RPMI7951 (cell line): ENCODE measurements around the gene TSPYL6. TPM values are rescaled to one million over a fixed set of nuclear protein-coding genes. Genes with fewer than 3 reads are reported as not detected.
A peak's percentile ranks its signal among the peaks of the same experiment; 100 is the strongest.

Experiments
- DNase-seq: peaks from one replicate; pipeline ENCODE4 v3.0.0-alpha.2; 2012; ENCODE audit warnings: low read depth
- total RNA-seq: library from RNA; depleted of rRNA; stranded (reverse); fragments of >200 nt; shearing (Covaris generic); gene quantifications from 2 replicates; pipeline ENCODE4 v1.2.3, GENCODE V29; 2014

TSPYL6 gene
- total RNA-seq, 1 experiment from 2014 or later, result not detected

DNA sequence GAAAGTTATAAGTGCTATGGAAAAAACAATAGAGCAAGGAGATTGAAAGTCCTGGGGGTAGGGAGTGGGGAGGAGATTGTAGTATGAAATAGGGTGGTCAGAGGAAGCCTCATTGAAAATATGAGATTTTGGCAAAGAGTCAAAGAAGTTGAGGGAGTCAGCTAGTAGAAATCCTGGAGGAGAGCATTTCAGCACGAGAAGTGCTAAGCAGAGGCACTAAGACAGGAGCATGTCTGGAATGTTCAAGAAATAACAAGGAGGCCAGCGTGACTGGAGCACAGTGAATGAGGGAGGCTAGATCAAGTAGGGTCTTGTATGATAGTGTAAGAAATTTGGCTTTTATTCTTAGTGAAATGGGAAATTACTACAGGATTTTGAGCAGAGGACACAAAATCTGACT is 2.1 kb upstream of the TSPYL6 start:
- no peak for DNase-seq

DNA sequence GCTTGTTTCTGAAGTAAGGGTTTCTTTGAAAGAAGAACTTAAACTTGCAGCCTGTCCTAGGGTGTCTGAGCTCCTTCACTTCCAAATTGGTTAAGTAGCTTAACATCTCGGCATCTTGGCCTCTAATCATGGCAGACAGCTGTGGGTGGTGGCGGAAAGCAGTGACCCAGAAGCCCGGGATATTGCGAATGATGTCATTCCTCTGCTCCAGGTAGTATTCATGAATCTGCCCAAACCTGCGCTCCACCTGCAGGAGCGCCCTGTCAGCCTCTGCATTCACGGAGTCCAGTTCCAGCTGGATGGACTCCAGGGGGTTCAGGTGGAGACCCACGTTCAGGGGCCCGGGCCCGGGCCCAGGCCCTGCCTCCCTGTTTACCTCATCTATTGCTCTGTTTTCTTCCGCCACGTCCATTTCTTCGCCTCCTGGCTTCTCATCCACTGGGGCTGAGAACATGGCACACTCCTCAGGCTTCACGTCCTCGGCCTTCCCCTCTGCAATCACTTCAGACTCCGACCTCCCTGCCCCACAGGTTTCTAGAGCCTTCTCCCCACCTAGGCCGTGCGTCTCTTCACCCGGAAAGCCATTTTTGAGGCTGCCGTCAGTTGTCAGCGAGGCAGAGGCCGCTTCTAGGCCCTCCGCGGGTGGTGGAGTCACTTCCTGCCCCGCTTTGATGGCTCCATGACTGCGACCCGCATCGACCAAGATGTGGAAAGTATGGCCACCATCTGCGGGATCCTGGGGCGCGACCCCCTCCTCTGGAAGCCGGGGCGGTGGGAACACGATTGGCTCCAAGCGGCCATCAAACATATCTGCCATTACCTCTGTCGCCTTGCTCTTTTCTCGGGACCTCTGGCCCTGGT is 569 bp downstream of the TSPYL6 start:
- DNase-seq, result no peak

DNA sequence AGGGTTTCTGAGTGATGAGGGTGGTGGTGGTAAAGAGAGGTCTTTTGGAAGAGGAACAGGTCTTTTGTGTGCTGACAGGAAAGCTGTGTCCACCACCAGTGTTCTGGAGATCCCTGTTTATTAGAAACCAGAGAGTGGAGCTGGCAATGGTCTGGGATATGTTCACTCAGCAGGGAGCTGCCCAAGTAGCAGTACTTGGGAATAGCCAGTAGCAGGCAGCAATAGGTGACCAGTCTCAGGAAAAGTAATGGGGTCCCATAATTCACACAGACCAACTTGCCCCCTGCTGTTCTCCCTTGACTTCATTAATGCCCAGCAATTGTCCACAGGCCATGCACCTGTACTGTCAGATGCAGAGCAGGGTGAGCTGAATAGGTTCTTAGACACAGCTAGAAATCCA is 1.8 kb downstream of the TSPYL6 start:
- no peak for DNase-seq

DNA sequence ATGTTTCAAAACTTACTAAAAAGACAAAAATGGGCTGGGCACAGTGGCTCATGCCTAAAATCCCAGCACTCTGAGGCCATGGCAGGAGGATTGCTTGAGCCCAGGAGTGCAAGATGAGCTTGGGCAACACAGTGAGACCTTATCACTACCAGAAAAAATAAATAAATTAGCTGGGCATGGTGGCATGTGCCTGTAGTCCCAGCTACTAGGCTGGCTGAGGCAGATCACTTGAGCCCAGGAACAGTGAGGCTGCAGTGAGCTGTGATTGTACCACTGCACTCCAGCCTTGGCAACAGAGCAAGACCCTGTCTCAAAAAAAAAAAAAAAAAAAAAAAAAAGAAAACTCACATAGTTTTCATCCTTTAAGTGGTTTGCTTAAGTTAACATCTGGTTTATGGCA is 6.4 kb downstream of the TSPYL6 start:
- no peak for DNase-seq

DNA sequence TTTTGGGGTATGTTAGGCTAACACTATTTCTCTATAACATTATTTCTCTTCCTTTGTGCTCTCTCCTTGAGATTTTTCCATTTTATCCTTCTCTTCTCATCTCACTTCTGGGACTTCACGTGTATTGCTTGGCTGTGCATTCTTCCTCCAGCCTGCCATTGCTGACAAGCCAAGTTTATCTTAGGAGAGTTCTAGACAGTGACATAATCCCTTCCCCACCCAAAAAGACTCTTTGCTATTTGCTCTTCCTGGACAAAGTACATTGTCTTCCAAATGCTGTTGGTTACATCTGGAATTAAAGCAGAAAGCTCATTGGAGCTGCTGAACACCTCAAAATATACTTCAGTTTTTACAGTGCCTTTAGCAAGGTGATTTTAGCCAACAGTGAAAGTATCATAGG is 8.9 kb downstream of the TSPYL6 start:
- DNase-seq, result no peak

DNA sequence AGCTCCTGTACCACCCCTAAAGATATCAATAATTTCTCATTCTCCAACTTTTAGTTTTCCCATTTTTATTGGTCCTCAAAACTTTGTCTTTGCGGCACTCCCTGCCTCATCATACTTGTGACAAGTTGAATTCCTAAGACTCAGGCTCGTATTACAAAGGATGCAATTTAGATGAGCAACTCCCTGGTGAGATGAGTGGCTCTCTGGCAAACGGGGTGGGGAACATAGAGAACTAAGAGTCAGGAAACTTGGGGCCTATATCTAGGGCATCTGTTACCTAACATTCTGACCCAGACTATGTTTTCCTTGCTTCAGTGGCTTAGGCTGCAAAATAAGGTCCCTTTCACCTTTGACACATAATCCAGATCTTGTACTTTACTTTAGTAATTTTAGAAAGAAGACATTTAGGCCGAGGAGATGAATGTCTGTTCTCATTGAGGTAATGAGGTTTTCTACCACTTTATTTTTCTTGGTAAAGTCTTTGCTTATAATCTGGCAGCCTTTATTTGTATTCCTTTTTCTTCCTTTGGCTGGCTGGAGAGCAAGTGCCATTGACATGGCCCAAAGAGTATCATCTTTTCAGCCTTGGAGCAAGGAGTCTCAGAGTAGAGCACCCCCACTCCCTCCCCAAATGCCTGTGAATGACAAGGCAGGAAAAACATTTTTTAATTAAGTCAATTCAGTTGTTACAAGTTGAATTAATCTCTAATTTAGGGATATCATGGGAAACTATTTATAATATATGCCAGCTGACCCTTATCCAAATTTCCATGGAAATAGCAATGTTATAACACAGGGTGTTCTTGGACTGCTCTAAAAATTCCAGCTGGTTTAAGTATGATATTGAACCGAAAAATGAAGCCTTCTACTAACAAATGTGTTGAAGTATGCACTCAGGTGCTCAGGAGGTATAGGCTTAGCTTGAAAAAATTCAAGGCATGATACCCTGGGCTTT is 15.2 kb downstream of the TSPYL6 start:
- peak; percentile 38 for DNase-seq

DNA sequence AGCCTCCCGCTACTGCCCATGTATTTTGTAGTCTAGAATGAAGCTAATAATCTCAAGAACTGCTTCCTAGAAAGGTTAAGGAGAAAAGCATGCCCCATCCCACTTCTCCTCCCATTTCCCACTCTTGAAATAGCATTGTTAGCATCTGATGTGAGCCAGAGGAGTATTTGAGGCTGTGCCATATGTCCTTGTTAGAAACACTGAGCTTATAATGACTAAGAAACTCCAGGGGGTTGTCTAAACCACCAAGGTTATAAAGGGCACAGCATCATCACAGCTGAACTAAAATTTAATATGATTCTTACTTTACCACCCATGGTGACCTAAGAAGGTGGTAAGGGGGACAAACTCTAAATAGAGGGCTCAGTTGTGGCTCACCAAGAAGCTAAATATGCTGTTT is 16.6 kb downstream of the TSPYL6 start:
- peak; percentile 90 for DNase-seq

DNA sequence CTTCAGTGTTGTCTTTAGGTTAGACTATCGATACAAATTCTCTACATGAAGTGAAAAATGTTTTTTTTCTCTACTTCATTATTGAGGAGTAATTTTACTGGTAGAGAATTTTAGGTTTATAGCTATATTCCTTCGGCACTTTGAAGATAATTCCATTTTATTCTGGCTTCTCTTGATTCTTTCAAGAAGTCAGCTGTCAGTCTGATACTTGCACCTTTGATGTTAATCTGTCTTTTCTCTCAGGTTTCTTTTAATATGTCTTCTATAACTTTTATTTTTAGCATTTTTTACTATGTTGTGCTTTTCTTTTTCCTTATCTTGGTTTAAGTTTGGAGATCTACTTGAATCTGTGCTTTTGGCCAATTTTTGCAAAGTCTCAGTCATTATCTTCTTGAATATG is 18.6 kb downstream of the TSPYL6 start:
- no peak for DNase-seq

DNA sequence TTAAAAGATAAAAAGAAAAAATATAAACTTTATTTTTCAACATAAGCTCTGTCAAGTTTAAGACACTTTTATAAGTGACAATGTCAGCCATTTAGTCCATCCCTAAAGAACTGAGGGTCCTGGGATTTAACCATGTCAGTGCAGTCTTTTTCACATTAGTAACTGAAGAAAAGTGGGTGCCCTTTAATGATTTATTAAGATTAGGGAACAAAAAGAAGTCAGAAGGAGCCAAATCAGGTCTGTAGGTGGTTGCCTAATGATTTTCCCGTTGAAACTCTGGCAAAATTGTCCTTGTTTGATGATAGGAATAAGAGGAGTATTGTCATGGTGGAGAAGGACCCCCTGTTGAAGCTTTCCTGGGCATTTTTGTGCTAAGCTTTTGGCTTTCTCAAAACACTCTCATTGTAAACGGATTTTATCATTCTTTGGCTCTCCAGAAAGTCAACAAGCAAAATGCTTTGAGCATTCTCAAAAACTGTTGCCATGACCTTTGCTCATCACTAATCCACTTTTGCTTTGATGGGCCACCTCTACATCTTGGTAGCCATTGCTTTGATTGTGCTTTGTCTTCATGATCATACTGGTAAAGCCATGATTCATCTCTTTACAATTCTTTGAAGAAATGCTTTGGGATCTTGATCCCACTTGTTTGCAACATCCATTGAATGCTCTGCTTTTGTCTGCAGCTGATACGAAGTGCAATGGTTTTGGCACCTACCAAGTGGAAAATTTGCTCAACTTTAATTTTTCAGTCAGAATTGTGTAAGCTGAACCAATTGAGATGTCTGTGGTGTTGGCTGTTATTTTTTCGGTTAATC is 22.0 kb downstream of the TSPYL6 start:
- peak; percentile 6 for DNase-seq

DNA sequence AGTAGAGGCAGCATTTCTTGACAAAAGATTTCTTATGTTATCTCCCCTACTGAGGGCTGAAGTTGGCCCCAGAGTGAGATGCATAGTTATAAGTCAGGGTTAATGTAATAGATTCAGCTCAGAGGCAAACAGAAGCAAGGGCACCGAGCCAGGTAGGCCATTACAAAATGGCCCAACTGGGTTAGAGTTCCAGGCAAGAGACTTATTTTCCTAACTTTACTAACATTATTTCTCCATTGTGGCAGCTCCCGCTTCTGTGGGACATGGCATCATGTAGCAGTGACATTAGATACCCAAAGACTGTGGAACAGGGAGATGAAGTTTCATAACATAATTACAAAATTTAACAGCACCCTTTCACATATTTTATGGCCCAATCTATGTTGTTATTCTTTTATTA is 27.1 kb downstream of the TSPYL6 start:
- DNase-seq, result no peak

DNA sequence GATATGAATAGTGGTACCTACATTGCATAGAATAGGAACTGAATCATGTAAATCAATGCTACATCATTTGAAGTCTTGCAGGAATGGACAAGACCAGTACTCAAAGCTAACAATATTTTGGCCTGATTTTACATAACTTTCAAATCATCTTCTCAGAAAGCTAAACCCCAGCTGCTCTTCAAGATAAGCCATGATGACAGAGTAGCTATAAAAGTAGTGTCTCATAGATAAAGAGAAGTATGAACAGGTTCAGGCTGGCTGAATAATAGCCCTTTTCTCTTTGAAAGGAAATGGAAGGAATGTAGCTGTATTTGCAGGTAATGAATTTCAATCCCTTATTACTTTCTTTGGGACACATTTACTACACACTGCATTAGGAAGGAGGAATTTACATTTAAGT is 28.2 kb downstream of the TSPYL6 start:
- DNase-seq, result no peak

DNA sequence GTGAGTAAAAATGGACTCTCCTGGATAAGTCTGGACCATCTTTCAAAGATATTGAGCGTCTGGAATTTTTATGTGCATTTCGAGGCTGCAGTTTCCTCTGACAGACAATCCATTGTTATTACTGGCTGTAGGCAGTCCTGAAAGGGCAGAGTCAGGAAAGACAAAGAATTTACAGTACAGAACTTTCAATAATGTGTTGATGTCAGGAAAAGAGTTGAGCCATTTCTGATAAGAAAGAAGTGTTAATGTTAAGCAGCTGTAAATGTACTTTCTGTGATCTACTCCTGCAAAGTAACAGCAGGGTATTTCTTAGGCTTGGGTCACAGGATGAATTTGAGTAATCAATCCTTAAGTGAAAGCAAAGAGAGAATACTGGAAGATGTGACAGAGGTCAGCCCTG is 29.8 kb downstream of the TSPYL6 start:
- DNase-seq, result no peak

DNA sequence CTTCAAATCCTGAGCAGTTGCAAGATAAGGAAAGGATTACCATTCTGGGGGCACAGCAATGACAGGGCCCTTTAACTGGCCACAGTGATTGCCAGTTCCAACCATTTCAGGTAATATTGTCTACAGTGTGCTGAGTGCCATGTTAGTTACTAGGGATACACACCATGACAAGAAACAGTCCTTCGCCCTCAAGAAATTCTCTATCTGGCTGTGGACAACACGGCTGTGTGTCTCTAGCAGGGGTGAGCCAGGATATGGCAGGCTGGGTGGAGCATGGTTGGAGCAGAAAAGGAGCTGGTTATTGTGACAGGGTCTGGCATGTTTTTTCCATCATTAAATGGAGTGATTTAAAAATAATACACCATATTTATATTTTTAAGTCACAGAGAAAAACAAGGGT is 31.0 kb downstream of the TSPYL6 start:
- no peak for DNase-seq

DNA sequence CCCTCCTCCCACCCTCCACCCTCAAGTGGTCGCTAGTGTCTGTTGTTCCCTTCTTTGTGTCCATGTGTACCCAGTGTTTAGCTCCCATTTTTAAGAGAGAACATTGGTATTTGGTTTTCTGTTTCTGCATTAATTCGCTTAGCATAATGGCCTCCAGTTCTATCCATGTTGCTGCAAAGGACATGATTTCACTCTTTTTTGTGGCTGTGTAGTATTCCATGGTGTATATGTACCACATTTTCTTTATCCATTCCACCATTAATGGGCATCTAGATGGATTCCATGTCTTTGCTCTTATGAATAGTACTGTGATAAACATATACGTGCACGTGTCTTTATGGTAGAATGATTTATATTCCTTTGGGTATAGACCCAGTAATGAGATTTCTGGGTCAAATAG is 42.9 kb downstream of the TSPYL6 start:
- DNase-seq, result no peak

DNA sequence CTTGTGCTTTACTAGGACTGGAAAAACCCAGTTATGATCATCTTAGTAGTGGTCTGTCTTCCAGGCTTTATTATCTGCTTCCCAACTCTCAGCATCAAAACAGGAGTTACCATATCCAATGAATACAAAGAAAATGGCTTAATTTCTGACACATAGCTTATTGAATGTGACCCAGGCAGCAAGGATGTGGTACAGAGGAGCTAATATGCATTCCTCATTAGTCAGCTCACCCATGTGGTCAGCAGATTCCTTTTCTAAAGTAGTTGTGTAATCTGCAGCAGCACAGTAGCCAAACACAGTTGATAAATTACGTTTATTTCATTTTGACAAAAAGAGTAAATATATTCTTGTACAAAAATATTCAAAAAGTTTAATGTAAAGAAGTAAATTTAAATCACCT is 43.6 kb downstream of the TSPYL6 start:
- DNase-seq, result peak; percentile 92

DNA sequence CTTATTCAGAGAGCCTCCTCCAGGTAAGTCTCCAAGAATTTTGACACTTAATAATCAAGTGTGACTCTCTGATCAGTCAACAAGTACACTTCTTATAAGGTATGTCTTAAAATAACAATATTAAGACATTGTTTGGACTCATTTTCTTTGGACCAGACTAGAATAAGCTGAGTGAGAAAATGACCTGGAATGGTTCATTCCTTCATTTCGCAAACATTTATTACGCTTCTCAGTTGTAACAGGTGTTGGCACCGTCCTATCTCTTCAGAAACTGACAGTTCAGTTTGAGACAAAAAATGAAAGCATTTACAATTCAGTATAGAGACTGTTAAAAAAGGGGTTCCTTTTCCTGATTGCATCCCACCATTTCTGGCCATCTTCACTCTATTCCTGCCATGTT is 46.6 kb downstream of the TSPYL6 start:
- no peak for DNase-seq

DNA sequence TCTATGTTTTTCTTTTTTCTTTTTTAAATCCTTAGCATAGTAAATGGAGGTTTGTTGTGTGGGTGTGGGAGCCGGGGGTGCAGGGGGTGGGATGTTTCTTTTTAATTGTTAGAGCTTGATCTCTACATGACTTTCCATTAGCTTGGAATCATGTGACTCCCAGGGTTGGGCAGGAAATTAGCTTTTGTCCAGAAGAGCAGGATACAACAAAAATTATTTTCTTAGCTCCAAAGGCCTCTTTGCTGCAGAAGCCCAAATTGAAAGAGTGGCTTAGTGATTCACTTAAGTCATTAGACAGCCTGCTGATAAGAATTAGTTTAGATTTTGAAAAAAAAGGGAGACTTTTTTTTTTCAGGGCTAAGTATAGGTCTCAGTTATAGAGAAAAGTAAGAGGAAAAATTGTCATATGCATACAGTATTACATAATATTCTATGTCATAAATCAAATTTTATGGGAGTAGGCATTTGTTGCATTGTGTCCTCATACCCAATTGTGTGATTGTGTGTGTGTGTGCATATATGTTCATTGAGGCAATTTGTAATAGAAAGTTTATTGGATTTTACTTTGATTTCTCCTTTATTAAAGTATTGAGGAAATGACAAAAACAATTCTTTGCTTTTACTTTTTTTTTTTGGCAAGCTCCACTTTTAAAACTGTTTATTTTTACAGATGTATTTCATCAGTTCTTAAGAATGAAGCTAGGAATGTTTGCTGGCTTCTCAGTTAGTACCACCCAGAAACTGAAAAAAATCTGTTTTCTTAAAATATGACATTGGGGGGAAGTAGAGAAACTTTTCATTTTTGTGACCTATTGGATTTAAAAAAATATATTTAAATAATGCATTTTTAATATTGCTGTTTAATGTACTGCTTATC is 47.4 kb downstream of the TSPYL6 start:
- DNase-seq, result peak; percentile 12

DNA sequence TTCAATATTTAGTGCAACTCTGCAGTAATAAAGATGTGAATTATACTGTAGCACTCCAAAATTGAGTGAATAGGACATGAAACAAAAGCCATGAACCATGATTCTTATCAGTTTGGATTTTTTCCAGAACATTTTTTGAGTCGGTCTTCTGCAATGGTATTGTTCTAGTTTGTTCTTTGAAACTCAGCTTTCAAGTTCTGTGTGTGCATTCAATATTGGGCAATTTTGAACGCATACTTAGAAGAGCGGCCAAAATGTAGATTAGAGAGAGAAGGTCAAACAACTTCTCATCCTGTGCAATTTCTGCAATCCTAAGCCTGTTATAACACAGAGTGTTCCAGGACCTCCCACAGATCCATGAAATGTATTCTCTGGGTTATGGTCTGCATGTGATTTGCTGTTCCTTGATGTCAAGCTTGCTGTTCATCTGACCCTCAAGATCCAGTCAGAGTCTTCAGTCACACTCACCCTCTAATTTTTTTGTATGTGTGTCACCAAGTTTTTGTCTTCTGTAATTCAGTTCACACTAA is 48.3 kb downstream of the TSPYL6 start:
- DNase-seq, result peak; percentile 29

DNA sequence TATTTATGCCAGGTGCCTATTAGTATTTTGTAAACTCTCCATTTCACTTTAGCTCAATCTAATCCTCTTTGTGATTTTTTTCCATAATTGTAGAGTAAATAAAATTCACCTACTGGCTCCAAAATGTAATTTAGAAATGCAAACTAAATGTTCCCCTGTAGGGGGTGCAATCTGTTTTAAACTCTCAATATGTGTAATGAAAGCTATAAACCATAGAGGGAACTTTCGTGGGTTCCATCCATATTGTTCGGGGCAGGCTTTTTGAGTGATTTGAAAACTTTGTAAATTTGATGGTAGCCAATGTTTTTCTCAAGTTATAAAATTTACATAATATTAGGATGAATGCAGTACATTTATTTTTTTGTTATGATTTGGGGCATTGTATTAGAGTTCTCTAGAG is 49.4 kb downstream of the TSPYL6 start:
- DNase-seq, result peak; percentile 57

DNA sequence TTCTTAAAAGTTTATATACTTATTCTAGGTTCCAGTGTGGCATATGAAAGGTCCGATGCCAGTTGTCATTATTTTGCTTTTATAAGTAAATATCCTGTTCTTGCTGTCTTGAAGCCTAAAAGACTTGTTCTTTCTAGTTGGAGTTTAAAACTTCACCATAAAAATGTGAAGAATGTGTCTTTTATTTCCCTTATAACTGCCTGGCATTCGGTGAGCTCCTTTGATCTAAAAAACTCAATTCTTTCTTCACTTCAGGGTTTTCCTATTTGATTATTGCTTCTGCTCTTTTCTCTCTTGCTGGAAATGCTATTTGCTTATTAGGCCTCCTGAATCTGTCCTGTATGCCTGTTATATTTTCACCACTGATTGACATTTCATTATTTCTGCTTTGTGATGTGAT is 51.6 kb downstream of the TSPYL6 start:
- DNase-seq, result no peak
